Nephron progenitor cell (in vitro differentiated cells): Measurements from ENCODE around the gene CDK14.
A peak's percentile ranks its signal among the peaks of the same experiment; 100 is the strongest.

ENCODE experiments used
- DNase-seq: peaks from one replicate; pipeline ENCODE4 v3.0.0; 2021
- H3K27ac Mint-ChIP-seq: 2 replicates; pipeline ENCODE4 v1.8.0; 2021; ENCODE audit warnings: mild to moderate bottlenecking, moderate library complexity, mixed read lengths
- H3K27me3 Mint-ChIP-seq: 2 replicates; pipeline ENCODE4 v1.8.0; 2021; ENCODE audit warnings: mild to moderate bottlenecking, low read depth, mixed read lengths; ENCODE audit not compliant: poor library complexity
- H3K36me3 Mint-ChIP-seq: 2 replicates; pipeline ENCODE4 v1.8.0; 2021; ENCODE audit warnings: low read depth, mixed read lengths
- H3K4me1 Mint-ChIP-seq: 2 replicates; pipeline ENCODE4 v1.8.0; 2021; ENCODE audit warnings: mixed read lengths
- H3K4me3 Mint-ChIP-seq: 2 replicates; pipeline ENCODE4 v1.8.0; 2021; ENCODE audit warnings: mild to moderate bottlenecking, moderate library complexity, mixed read lengths
- H3K9me3 Mint-ChIP-seq: 2 replicates; pipeline ENCODE4 v1.8.0; 2021; ENCODE audit warnings: mild to moderate bottlenecking, moderate library complexity, mixed read lengths
- TF ChIP-seq, protein P1 (sequence below): fragments of 200-600 bp; sonication (generic); IDR thresholded peaks from 2 replicates; pipeline ENCODE4 v1.5.0; 2021; ENCODE audit warnings: antibody characterized with exemption

Gene CDK14

DNA sequence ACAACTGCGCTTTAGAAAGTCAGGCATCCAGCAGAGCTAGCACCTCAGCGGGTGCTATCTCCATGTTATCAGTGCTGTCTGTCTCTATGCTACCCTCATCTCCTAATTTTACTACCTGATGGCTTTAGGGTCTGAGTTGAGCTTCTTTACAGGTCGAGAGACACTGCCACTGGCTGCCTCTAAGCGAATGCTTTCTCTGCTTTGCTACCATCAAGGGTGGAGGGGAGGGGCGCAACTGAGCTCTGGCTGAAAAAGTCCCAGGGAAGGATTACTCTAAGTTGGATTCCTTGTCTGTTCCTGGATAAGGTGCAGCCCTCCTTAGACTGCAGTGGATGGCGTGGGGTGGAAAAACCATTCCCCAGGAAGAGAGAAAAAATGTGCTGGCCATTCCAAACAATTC lies 105.7 kb downstream of the CDK14 start:
- peaks cover 3% of the 10 kb centered on the region for H3K27me3 Mint-ChIP-seq
- no peak overlapping the region for H3K4me3 Mint-ChIP-seq
- H3K27ac Mint-ChIP-seq: no peak overlapping the region
- H3K36me3 Mint-ChIP-seq: peaks cover 8% of the 10 kb centered on the region
- peaks cover 34% of the 10 kb centered on the region for H3K4me1 Mint-ChIP-seq
- peak; percentile 14 for DNase-seq
- H3K9me3 Mint-ChIP-seq: peaks cover 2% of the 10 kb centered on the region
- TF ChIP-seq, protein P1, sequence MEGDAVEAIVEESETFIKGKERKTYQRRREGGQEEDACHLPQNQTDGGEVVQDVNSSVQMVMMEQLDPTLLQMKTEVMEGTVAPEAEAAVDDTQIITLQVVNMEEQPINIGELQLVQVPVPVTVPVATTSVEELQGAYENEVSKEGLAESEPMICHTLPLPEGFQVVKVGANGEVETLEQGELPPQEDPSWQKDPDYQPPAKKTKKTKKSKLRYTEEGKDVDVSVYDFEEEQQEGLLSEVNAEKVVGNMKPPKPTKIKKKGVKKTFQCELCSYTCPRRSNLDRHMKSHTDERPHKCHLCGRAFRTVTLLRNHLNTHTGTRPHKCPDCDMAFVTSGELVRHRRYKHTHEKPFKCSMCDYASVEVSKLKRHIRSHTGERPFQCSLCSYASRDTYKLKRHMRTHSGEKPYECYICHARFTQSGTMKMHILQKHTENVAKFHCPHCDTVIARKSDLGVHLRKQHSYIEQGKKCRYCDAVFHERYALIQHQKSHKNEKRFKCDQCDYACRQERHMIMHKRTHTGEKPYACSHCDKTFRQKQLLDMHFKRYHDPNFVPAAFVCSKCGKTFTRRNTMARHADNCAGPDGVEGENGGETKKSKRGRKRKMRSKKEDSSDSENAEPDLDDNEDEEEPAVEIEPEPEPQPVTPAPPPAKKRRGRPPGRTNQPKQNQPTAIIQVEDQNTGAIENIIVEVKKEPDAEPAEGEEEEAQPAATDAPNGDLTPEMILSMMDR: no peak

DNA sequence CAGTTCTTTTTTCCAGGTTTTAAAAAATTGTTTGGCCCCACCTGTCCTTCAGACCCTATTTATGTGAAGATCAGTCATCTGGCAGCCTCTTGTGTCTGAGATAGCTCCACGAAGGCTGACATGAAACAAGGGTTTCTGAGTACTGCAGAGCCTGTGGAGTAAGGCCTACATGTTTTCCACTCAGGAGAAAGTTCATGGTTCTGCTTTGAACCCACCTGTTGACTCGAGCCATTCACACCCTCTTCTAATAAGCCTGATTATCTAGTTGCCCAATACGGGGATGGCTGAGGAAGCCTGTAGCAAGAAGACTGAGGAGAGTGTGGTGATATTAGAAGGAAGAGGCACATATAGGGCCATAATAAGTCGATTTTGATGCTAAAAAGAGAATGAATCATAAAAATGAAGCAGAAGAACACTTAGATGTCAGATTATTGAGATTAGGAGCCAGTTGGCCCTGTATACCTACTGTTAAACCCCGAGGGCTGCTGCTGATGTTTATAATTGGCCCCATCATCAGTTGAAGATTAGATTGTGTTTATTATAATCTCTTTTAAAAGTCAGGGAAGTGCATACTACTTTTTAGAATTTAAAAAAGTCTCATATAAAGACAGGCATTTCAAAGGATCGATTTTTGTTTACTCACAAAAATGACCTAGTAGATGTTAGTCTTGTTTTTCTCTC lies 109.4 kb downstream of the CDK14 start:
- H3K4me3 Mint-ChIP-seq: no peak overlapping the region
- no peak for DNase-seq
- H3K4me1 Mint-ChIP-seq: peaks cover 66% of the 10 kb centered on the region
- TF ChIP-seq, protein P1: no peak
- H3K36me3 Mint-ChIP-seq: peaks cover 4% of the 10 kb centered on the region
- peaks cover 3% of the 10 kb centered on the region for H3K27me3 Mint-ChIP-seq
- peak overlapping the region; percentile 77 for H3K27ac Mint-ChIP-seq
- no peaks in the 10 kb centered on the region for H3K9me3 Mint-ChIP-seq

DNA sequence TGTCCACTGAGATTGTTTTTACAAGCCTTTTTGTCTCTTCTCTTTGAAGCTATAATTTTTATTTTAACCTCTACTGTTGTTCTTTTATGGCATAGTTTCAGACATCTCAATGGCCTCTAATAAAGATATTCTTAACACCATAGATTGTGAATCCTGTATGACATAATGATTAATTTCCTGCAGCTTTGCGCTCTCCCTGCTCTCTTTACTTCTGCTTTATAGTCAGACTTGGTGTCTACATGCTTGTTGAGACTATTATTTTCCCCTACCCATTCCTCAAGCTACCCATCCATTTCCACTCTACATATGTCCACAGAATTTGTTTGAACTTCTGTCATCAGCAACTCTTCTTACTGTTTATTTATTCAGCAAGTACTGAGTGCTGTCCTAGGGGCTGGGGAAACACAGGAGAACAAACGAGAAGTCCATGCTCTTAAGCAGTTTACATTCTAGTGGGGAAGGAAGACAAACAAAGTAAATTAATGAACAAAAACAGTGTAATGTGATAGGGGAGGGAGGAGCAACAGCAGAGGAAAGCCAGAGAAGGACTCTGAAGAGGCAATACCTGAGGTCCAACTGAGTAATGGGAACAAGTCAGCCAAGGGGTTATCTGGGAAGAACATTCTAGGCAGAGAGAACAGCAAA lies 110.1 kb downstream of the CDK14 start:
- Mint-ChIP-seq H3K27me3 (peaks cover 3% of the 10 kb centered on the region), H3K36me3 (peaks cover 4% of the 10 kb centered on the region), H3K4me3 (peak overlapping the region; percentile 1), H3K27ac (peak overlapping the region; percentile 85), H3K4me1 (peaks cover 66% of the 10 kb centered on the region), H3K9me3 (no peaks in the 10 kb centered on the region)
- DNase-seq: no peak
- TF ChIP-seq, protein P1: no peak

DNA sequence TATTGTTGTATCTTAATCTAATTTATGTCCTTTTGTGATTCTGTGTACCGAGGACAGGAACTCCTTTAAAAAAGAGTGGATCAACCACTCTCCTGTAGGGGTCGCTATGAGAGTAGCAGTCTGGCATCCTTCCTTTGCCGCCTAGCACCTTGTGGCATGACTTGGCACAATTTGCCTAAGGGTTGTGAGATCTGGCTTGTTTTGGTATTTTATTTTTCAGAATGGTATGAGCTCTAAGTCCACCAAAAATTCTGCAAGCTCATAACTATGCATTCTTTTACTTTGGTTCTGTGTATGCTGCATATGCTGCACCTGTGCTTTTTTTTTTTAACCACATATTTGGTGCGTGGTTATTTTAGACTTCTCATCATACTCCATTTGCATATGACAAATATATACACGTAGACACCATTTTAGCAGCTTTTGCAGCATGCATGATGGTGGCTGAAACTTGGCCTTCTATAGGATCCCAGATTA lies 112.8 kb downstream of the CDK14 start:
- Mint-ChIP-seq H3K27ac (no peak overlapping the region), H3K36me3 (no peaks in the 10 kb centered on the region), H3K9me3 (peaks cover 3% of the 10 kb centered on the region), H3K27me3 (peaks cover 3% of the 10 kb centered on the region), H3K4me3 (no peak overlapping the region), H3K4me1 (peaks cover 56% of the 10 kb centered on the region)
- TF ChIP-seq, protein P1: peak; percentile 55
- DNase-seq: peak; percentile 10

DNA sequence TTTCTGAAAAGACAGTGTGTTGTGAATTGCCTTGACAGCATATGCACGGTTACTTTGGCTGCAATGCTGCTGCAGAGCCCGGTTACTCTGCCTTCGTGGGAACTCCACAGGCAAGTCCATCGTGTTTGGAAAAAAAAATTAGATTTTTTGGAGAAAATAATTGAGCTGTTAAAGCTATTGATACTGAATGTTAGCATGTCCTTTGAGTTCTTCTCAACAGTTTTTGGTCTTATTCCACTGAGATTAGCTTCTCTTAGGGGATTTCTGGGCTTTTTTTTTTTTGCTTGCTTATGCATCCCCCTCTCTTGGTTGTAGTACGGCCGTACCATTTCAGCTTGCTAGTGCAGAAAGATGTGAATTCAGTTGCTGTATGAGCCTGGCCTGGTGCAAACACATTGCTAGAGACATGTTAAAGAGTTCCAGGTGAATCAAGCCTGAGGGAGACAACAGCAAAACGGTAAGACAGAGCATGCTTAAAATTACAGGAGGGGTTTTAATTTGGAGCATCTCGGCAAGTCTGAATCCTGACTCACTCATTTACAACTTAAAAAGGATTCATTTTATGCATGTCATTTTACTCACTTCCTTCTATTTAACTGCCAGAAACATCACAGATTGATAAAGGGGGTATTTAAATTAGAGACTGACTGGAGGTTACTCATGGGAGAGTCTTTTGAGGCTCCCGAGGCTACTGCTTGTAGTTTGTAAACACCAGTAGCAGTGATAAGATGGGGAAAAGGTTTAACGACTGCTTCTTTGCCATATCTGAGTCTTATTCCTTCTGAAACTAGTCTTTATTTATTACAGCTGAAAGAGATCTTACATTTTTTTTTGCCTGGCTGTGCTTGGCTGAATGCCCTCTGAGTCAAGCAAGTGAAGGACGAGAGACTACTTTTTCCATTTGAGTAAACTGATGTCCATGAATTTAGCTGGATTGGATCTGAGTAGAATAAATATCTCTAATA lies 113.7 kb downstream of the CDK14 start:
- DNase-seq: no peak
- Mint-ChIP-seq H3K4me3 (no peak overlapping the region), H3K36me3 (no peaks in the 10 kb centered on the region), H3K27me3 (peaks cover 3% of the 10 kb centered on the region), H3K27ac (no peak overlapping the region), H3K4me1 (peaks cover 50% of the 10 kb centered on the region), H3K9me3 (peaks cover 3% of the 10 kb centered on the region)
- TF ChIP-seq, protein P1: no peak
